ENCODE measurements around the gene PHYHD1. TPM values are rescaled to one million over a fixed set of nuclear protein-coding genes. Genes with fewer than 3 reads are reported as not detected.
A peak's percentile ranks its signal among the peaks of the same experiment; 100 is the strongest.

The PHYHD1 gene
- total and polyA plus RNA-seq, 2 of the 13 experiments (the other 11 are each of a cell fraction or from before 2014, with no cell fraction given), result 10.6 to 25.3 TPM

GRCh38 chr9:128917151-128917849 lies 3.5 kb upstream of the PHYHD1 start:
- Histone ChIP-seq H3K9me3 (ENCODE audit: low read length) (no peaks in the 10 kb centered on the region), H3K4me3 (replicated peaks in 1 of 3; ENCODE audit: insufficient read depth in 1 of 3, low read depth in 2 of 3, low read length in 3 of 3) (no peak overlapping the region), H3K27ac (ENCODE audit: extremely low read length, insufficient read depth, low read length) (peak overlapping the region; percentile 74), H3K27me3 (ENCODE audit: control insufficient read depth in 1 of 2, insufficient read depth in 2 of 2, low read length in 2 of 2) (no peaks in the 10 kb centered on the region), H2AFZ (ENCODE audit: low read length) (no peak overlapping the region), H3K79me2 (ENCODE audit: insufficient read depth, low read length) (peaks cover 14% of the 10 kb centered on the region), H4K20me1 (ENCODE audit: insufficient read depth, low read length) (no peaks in the 10 kb centered on the region), H3K4me2 (ENCODE audit: low read depth, low read length) (0 out of 2 replicates have a peak overlapping the region, but pooled peaks have one; percentile 3), H3K36me3 (replicated peaks in 1 of 2; ENCODE audit: control insufficient read depth in 1 of 2, insufficient read depth in 2 of 2, low read length in 2 of 2) (peaks cover 7 to 16% of the 10 kb centered on the region in 2 experiments), H3K4me1 (ENCODE audit: insufficient read depth, low read length) (peaks cover 94% of the 10 kb centered on the region), H3K9ac (ENCODE audit: insufficient read depth, low read depth, low read length) (no peak overlapping the region)
- intact Hi-C loops (cut with micrococcal nuclease; ENCODE audit: unreplicated experiment), result no loop called here
- BruUV-seq (replicated peaks), result no TSS peak
- ChIA-PET POLR2A (interaction anchor here (0.5 to 1.1 kb wide), 7 partner anchors 31 to 54 kb away, joined by 3 to 4 read pairs (median 3); no protein-coding TSS in a partner anchor), CTCF (ENCODE audit: low intra/inter-chr PET ratio, low total read pairs) (no interaction called here)
- DNase-seq (ENCODE audit: low spot score) (peak; percentile 61), FAIRE-seq (peak; percentile 77), ATAC-seq (no peak)
- WGBS (ENCODE audit: low lambda C conversion rate), result 57% methylated on average over 22 of the region's 26 CpGs
- in situ Hi-C loops (cut with HindIII; ENCODE audit: extremely low pct_ligation_motif_present, low pct_unique_long_range_greater_than_20kb), result no loop called here
- TF ChIP-seq, protein P1, sequence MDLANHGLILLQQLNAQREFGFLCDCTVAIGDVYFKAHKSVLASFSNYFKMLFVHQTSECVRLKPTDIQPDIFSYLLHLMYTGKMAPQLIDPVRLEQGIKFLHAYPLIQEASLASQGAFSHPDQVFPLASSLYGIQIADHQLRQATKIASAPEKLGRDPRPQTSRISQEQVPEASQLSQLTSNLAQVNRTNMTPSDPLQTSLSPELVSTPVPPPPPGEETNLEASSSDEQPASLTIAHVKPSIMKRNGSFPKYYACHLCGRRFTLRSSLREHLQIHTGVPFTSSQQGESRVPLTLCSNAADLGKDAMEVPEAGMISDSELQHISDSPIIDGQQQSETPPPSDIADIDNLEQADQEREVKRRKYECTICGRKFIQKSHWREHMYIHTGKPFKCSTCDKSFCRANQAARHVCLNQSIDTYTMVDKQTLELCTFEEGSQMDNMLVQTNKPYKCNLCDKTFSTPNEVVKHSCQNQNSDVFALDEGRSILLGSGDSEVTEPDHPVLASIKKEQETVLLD (CRISPR knock-in tag; IDR thresholded peaks at IDR 0.05; ENCODE audit: low read depth), result 0 out of 2 replicates have a peak, but pooled peaks have one; percentile 35
- TF ChIP-seq SPEN (CRISPR knock-in tag; IDR thresholded peaks at IDR 0.05; ENCODE audit: low read depth), result peak; percentile 35; the same call in 1 of the 2 replicates
- no peak for TF ChIP-seq TCF12 (IDR thresholded peaks at IDR 0.05)
- no peak for TF ChIP-seq TCF12 (CRISPR knock-in tag; IDR thresholded peaks at IDR 0.05)
- TF ChIP-seq ZNF710 (CRISPR knock-in tag; IDR thresholded peaks at IDR 0.05; ENCODE audit: borderline replicate concordance), result peak; percentile 88
- no peak for TF ChIP-seq MXI1 (IDR thresholded peaks at IDR 0.05; ENCODE audit: borderline replicate concordance, low read depth, low read length)
- TF ChIP-seq MEIS1 (CRISPR knock-in tag; IDR thresholded peaks at IDR 0.05; ENCODE audit: borderline replicate concordance), result peak; percentile 34; the same call in 1 of the 2 replicates
- TF ChIP-seq ATF4 (CRISPR knock-in tag; IDR thresholded peaks at IDR 0.05), result 0 out of 4 replicates have a peak, but pooled peaks of 1 of the 2 experiments have one; percentile 48
- TF ChIP-seq SNAPC2 (CRISPR knock-in tag; IDR thresholded peaks at IDR 0.05), result 0 out of 2 replicates have a peak, but pooled peaks have one; percentile 69
- TF ChIP-seq ATM (IDR thresholded peaks at IDR 0.05; ENCODE audit: borderline replicate concordance), result no peak
- TF ChIP-seq GPBP1L1 (CRISPR knock-in tag; IDR thresholded peaks at IDR 0.05), result no peak
- peak; percentile 57 for TF ChIP-seq ARID5B (CRISPR knock-in tag; IDR thresholded peaks at IDR 0.05)
- TF ChIP-seq ZNF792 (CRISPR knock-in tag; IDR thresholded peaks at IDR 0.05), result peak; percentile 66; the same call in 1 of the 2 replicates
